CD14-positive monocyte (primary cell): ENCODE data around the gene FOXO3. TPM values are rescaled to one million over a fixed set of nuclear protein-coding genes. Genes with fewer than 3 reads are reported as not detected.
"Not testable (repeated sequence)": the region's sequence is repeated elsewhere in the genome, so short reads cannot be mapped to it uniquely, and the experiment has no call there.

Experiments
- DNase-seq, 3 donors: peaks; one replicate each; pipeline ENCODE4 v3.0.0-alpha.2; 2011 to 2022
- H2AFZ ChIP-seq: 2 replicates; pipeline ENCODE4 v1.6.0; 2012; ENCODE audit warnings: mild to moderate bottlenecking, low read depth, low read length, inconsistent platforms; ENCODE audit not compliant: insufficient read depth, poor library complexity, severe bottlenecking
- H3K27ac ChIP-seq, 2 donors: 1 replicate in 1 of 2; 2 replicates in 1 of 2; pipeline ENCODE4 v1.5.1; 2012 to 2013; ENCODE audit warnings: low read length in 2 of 2, control low read depth in 1 of 2, inconsistent platforms in 1 of 2, low read depth in 1 of 2, mild to moderate bottlenecking in 1 of 2
- H3K27me3 ChIP-seq, 2 donors: one replicate each; pipeline versions ENCODE4 v1.6.0 to v1.6.1; 2011 to 2013; ENCODE audit warnings: low read length in 2 of 2; ENCODE audit not compliant: control insufficient read depth in 2 of 2, insufficient read depth in 2 of 2
- H3K36me3 ChIP-seq, 2 donors: replicated peaks in 1 of 2; 1 replicate in 1 of 2; 2 replicates in 1 of 2; pipeline versions ENCODE4 v1.5.1 to v1.6.1; 2012 to 2013; ENCODE audit warnings: low read length in 2 of 2, control low read depth in 1 of 2, inconsistent platforms in 1 of 2, mild to moderate bottlenecking in 1 of 2; ENCODE audit not compliant: insufficient read depth in 2 of 2, control insufficient read depth in 1 of 2
- H3K4me1 ChIP-seq, 2 donors: 1 replicate in 1 of 2; 2 replicates in 1 of 2; pipeline versions ENCODE4 v1.5.1 to v1.6.1; 2012 to 2013; ENCODE audit warnings: low read length in 2 of 2, control low read depth in 1 of 2, inconsistent platforms in 1 of 2, mild to moderate bottlenecking in 1 of 2, moderate library complexity in 1 of 2; ENCODE audit not compliant: insufficient read depth in 2 of 2, control insufficient read depth in 1 of 2
- H3K4me2 ChIP-seq: replicated peaks from 2 replicates; pipeline ENCODE3; 2012; ENCODE audit warnings: low read length, moderate library complexity, mild to moderate bottlenecking; ENCODE audit not compliant: poor library complexity, severe bottlenecking; ENCODE audit errors: extremely low read depth
- H3K4me3 ChIP-seq, 3 experiments: fragments of 200-600 bp in 1 of 3; sonication (generic) in 1 of 3; replicated peaks in 1 of 3; 1 replicate in 2 of 3; 2 replicates in 1 of 3; pipeline ENCODE4 v1.5.1; 2011 to 2013; ENCODE audit warnings: low read length in 3 of 3, mild to moderate bottlenecking in 3 of 3, control low read depth in 2 of 3, low read depth in 2 of 3, inconsistent platforms in 1 of 3, moderate library complexity in 1 of 3
- H3K79me2 ChIP-seq: 2 replicates; pipeline ENCODE4 v1.6.0; 2012; ENCODE audit warnings: mild to moderate bottlenecking, control low read depth, inconsistent platforms, low read length, moderate library complexity; ENCODE audit not compliant: insufficient read depth
- H3K9ac ChIP-seq: 2 replicates; pipeline ENCODE4 v1.6.0; 2017; ENCODE audit warnings: low read length, mild to moderate bottlenecking; ENCODE audit not compliant: insufficient read depth, poor library complexity, severe bottlenecking
- H3K9me3 ChIP-seq, 2 donors: replicated peaks in 1 of 2; 1 replicate in 1 of 2; 2 replicates in 1 of 2; pipeline versions ENCODE4 v1.5.1 to v1.6.1; 2012 to 2013; ENCODE audit warnings: low read length in 2 of 2, control low read depth in 1 of 2; ENCODE audit not compliant: control insufficient read depth in 1 of 2, insufficient read depth in 1 of 2
- H4K20me1 ChIP-seq: 2 replicates; pipeline ENCODE4 v1.6.0; 2012; ENCODE audit warnings: mild to moderate bottlenecking, low read length, control low read depth, moderate library complexity; ENCODE audit not compliant: insufficient read depth
- H3K27ac Mint-ChIP-seq, 7 donors: one replicate each; pipeline ENCODE4 v1.8.0; 2020; ENCODE audit warnings: mild to moderate bottlenecking in 7 of 7, mixed read lengths in 7 of 7, moderate library complexity in 6 of 7, inconsistent platforms in 2 of 7
- H3K27me3 Mint-ChIP-seq, 3 donors: one replicate each; pipeline ENCODE4 v1.8.0; 2021 to 2022; ENCODE audit warnings: low read depth in 3 of 3, mild to moderate bottlenecking in 3 of 3, mixed read lengths in 3 of 3, moderate library complexity in 3 of 3, inconsistent platforms in 1 of 3
- H3K36me3 Mint-ChIP-seq, 2 donors: one replicate each; pipeline ENCODE4 v1.8.0; 2020; ENCODE audit warnings: mixed read lengths in 2 of 2, inconsistent platforms in 1 of 2, mild to moderate bottlenecking in 1 of 2
- H3K4me1 Mint-ChIP-seq: one replicate; pipeline ENCODE4 v1.8.0; 2020; ENCODE audit warnings: mild to moderate bottlenecking, mixed read lengths
- H3K4me3 Mint-ChIP-seq, 2 donors: one replicate each; pipeline ENCODE4 v1.8.0; 2020; ENCODE audit warnings: mild to moderate bottlenecking in 2 of 2, mixed read lengths in 2 of 2, moderate library complexity in 1 of 2
- H3K9me3 Mint-ChIP-seq, 7 donors: one replicate each; pipeline ENCODE4 v1.8.0; 2020 to 2022; ENCODE audit warnings: mixed read lengths in 7 of 7, mild to moderate bottlenecking in 6 of 7, moderate library complexity in 6 of 7, inconsistent platforms in 2 of 7
- WGBS: methylation state at CpG from one replicate; pipeline ENCODE4 v1.1.5; 2013; ENCODE audit warnings: missing lambda C conversion rate; ENCODE audit not compliant: insufficient coverage; 5-methylcytosine and 5-hydroxymethylcytosine counted together
- intact Hi-C, 2 donors: fragments of 100-400 bp; cut with micrococcal nuclease; formaldehyde crosslinking; loops; one replicate each; pipeline versions ENCODE4 v1.15.0 to v1.15.1; 2023
- polyA plus RNA-seq, 3 donors: library from polyadenylated mRNA; depleted of rRNA in 1 of 3; unstranded in 2 of 3; stranded (reverse) in 1 of 3; fragments of 300-500 nt in 2 of 3; fragments of >200 nt in 1 of 3; fragmentation: Illumina TruSeq in 2 of 3; gene quantifications; 1 replicate in 2 of 3; 2 replicates in 1 of 3; pipeline ENCODE4 v1.2.3, GENCODE V29; 2012 to 2021
- TF ChIP-seq, protein P1 (sequence below): fragments of 200-600 bp; IDR thresholded peaks from one replicate; pipeline ENCODE4 v1.8.0; 2022; ENCODE audit warnings: antibody characterized with exemption, mild to moderate bottlenecking

FOXO3 gene
- polyA plus RNA-seq, 3 donors = 15.4 to 23.2 (median 17.5) TPM

DNA sequence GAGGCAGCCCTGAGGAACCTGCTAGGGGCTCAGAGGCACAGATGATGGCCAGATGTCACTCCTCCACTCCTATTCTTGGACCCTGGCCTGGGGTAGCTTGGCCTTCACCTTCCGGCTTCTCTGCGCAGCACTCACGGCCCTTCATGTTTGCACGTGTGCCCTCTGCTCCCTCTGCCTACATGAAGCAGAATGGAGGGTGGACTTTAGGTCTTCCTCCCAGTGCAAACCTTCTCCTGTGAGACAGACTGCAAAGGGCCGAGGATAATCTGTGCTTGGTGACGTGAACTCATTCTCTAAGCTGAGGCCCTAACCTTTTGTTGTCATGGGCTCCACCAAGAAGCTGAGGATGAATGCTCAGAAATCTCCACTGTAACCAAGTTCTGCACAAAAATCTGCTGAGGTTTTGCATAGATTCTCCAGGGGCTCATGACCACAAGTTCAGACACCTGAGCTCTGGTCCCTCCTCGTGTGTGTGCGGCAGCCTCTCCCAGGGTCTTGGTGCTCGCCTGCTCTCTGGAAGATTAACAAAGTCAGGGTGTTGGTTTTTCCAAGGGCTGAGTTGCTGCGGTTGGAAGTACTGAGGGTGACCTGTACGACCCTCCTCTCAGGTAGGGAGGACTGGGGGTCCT is 25.5 kb upstream of the FOXO3 start:
- Mint-ChIP-seq H3K4me3 (no peak overlapping the region), H3K4me1 (peaks cover 6% of the 10 kb centered on the region), H3K36me3 (no peaks in the 10 kb centered on the region), H3K27me3 (peaks cover 0 to 4% (median 1%) of the 10 kb centered on the region in 3 donors), H3K27ac (peak overlapping the region in 1 of 7 donors; percentile 1), H3K9me3 (peaks cover 0 to 4% (median 1%) of the 10 kb centered on the region in 7 donors)
- Histone ChIP-seq H3K4me1 (no peaks in the 10 kb centered on the region), H2AFZ (no peak overlapping the region), H3K4me2 (no peak overlapping the region), H3K9me3 (no peaks in the 10 kb centered on the region), H4K20me1 (no peaks in the 10 kb centered on the region), H3K27ac (no peak overlapping the region), H3K79me2 (no peaks in the 10 kb centered on the region), H3K4me3 (no peak overlapping the region), H3K9ac (no peak overlapping the region), H3K27me3 (no peaks in the 10 kb centered on the region), H3K36me3 (no peaks in the 10 kb centered on the region)
- 97% methylated on average over 11 of the region's 11 CpGs for WGBS
- TF ChIP-seq, protein P1, sequence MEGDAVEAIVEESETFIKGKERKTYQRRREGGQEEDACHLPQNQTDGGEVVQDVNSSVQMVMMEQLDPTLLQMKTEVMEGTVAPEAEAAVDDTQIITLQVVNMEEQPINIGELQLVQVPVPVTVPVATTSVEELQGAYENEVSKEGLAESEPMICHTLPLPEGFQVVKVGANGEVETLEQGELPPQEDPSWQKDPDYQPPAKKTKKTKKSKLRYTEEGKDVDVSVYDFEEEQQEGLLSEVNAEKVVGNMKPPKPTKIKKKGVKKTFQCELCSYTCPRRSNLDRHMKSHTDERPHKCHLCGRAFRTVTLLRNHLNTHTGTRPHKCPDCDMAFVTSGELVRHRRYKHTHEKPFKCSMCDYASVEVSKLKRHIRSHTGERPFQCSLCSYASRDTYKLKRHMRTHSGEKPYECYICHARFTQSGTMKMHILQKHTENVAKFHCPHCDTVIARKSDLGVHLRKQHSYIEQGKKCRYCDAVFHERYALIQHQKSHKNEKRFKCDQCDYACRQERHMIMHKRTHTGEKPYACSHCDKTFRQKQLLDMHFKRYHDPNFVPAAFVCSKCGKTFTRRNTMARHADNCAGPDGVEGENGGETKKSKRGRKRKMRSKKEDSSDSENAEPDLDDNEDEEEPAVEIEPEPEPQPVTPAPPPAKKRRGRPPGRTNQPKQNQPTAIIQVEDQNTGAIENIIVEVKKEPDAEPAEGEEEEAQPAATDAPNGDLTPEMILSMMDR = no peak
- DNase-seq = no peak
- intact Hi-C loops = no loop called here

DNA sequence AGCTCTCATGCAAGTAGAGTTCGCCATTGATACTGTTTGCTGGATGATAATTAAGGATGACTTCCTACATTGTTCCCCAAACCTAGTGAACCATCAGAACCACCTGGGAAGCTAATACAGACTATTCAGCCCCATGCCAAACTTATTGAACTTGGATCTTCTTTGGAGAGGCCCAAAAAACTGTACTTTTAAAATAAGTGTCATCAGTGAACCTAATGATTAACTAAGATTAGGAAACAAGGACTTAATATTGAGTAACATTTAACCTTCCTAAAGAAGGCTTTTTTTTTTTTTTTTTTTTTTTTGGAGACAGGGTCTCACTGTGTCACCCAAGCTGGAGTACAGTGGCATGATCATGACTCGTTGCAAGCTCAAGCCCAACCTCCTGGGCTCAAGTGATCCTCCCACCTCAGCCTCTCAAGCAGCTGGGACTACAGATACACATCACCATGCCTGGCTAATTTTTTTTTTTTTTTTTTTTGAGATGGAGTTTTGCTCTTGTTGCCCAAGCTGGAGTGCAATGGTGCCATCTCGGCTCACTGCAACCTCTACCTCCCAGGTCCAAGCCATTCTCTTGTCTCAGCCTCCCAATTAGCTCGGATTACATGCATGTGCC is 24.7 kb upstream of the FOXO3 start:
- DNase-seq = peak in 1 of 3 donors; percentile 37
- H3K27me3 ChIP-seq, H3K4me3 ChIP-seq, H3K36me3 Mint-ChIP-seq, H3K4me2 ChIP-seq, H3K4me3 Mint-ChIP-seq, H3K4me1 ChIP-seq, H3K9me3 Mint-ChIP-seq, H2AFZ ChIP-seq, H3K27me3 Mint-ChIP-seq, H3K9me3 ChIP-seq, H3K27ac ChIP-seq, H3K79me2 ChIP-seq, H3K9ac ChIP-seq, H3K4me1 Mint-ChIP-seq, H4K20me1 ChIP-seq, intact Hi-C loops, H3K27ac Mint-ChIP-seq, H3K36me3 ChIP-seq: not testable (repeated sequence)
- WGBS = no CpG with 5 or more reads among the region's 4 CpGs
